ENCODE results near the gene NTSR2.
"Not testable (repeated sequence)": the region's sequence is repeated elsewhere in the genome, so short reads cannot be mapped to it uniquely, and the experiment has no call there.

NTSR2 gene

DNA sequence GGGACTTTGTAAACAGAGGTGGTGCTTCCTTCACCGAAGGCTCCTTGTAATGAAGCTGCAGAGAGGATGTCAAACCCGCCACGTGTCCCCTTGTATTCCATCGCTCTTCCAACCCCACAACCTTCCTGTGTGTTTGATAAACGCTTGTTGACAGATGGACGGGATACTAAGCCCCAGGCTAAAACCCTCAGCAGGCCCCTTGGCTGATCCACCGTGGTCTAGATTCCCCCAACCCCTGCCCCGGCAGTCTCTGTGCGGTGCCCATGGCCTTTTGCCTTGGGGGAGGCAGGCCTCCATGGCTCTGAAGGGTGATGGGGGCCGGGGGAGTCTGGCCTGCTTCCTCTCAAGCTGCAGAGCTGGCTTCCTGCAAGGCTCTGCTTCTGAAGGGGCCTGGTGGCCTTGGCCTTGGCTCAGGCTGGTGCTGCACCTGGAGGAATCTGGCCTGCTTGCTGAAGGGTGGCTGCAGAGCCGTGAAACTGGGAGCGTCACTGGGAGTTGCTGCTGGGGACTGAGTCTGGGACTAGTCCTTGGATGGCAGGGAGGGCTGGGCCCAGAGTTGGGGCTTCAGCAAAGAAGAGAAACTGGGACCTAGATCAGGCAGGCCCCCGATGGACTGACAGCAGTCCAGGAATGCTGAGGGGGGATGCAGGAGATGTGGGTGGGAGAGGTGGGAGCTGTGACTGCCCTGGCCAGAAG lies 9.6 kb upstream of the NTSR2 start:
- no peak for DNase-seq (ENCODE audit: low spot score)

- DNase-seq (ENCODE audit: low spot score): no peak
Measured at GRCh38 chr2:11679016-11679415, 9.0 kb upstream of the NTSR2 start.

- no peak for DNase-seq (ENCODE audit: low spot score)
Measured at GRCh38 chr2:11678306-11678960, 8.4 kb upstream of the NTSR2 start.

DNA sequence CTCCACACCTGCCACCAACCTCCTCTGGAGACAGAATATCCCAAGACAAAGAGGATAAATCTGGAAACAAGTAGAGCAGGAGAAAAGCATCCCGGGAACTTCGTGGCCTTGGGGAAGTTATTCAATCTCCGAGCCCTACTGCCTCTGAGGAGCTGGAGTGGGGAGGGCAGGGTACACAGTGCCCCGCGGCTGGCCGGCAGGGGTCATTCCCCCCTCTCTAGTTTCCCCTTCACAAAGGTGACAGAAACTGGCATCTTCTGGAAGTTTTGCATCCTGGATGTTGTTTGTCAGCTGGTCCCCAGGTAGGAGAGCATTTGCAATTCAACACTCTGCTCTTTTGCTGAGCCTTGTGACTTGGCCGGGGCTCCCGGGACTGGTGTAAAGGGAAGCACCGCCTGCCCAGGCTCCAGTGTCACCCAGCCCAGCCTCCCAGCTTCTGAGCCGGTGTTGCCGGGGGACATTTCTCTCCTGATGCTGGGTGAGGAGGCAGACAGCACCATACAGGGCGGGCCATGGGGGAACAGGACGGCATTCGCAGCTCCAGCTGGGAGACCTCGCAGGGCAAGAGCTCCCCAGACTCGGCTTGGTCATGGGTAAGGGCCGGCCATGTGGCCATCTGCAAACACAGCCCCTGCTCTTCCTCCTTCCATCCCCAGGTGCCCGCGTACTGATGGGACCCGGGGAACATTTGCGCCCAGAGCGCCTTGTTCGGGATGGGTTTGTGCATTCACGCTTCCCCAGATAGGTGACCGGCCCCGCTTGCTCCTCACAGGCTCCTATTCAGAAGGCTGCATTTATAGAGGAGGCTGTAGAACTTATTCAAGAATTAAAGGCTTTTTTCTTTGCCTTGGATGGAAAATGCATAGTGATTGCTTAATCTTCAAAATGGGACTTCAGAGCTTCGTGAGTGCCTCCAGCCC lies 7.4 kb upstream of the NTSR2 start:
- DNase-seq (ENCODE audit: low spot score): no peak

GRCh38 chr2:11676640-11677039 lies 6.6 kb upstream of the NTSR2 start:
- no peak for DNase-seq (ENCODE audit: low spot score)

- DNase-seq (ENCODE audit: low spot score): no peak
Measured at GRCh38 chr2:11675423-11676112, 5.6 kb upstream of the NTSR2 start.

DNA sequence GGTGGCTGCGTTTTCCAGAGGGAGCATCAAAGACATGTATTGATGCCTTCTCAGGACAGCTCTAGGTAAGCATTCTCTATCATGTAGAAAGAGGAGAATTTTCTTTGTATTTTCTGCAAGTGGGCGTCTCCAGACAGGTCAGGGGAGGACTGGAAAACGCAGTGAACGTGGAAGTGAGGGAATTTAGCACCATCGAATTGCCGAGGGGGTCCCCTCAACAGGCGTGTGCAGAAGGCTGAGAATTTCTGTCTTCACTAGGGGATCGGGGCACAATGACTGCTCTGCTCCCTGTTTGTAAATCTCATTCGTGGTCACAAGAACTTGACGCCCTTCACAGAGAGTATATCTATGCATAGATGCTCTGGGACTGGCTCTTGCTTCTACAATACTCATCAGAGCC lies 5.0 kb upstream of the NTSR2 start:
- no peak for DNase-seq (ENCODE audit: low spot score)

DNA sequence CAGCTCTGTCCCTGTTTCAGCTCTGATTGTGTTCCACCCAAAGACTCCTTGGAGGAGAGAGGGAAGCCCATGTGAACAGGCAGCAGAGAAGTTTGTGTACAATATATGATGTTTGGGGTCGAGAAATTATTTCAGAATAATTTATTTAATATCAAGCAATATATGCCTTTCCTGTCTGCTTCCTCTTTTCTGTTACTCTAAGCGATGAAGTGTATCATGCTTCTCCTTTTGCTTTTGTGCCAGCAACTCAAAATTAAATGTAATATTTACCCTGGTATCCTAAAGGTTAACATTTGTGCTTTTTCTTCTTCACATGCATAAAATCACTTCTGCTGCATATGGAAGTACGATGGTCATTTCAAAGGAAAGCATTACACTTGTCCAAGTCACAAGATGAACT lies 2.4 kb upstream of the NTSR2 start:
- DNase-seq (ENCODE audit: low spot score): no peak

GRCh38 chr2:11667866-11668637 lies 1.9 kb downstream of the NTSR2 start:
- DNase-seq (ENCODE audit: low spot score): no peak

GRCh38 chr2:11667194-11667593 lies 2.8 kb downstream of the NTSR2 start:
- no peak for DNase-seq (ENCODE audit: low spot score)

GRCh38 chr2:11665510-11666362 lies 4.3 kb downstream of the NTSR2 start:
- no peak for DNase-seq (ENCODE audit: low spot score)

- no peak for DNase-seq (ENCODE audit: low spot score)
Measured at GRCh38 chr2:11665028-11665427, 5.0 kb downstream of the NTSR2 start.

DNA sequence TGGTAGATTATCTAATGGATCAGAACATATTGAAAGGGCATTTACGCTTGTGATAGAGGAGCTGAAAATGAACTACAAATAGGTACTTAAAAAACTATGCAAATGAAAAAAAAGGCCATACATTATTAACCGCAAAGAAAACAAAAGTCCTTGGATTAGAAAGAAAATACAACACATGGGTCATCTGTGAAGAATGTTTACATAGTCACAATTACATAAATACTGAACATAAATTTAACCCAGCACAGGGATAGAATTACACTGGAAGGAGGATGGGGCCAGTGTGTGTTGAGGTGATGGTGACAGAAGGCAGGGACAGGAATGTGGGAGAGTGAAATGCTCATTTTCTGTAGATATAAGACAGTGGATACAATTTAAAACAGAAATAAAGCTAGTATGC lies 6.6 kb downstream of the NTSR2 start:
- DNase-seq (ENCODE audit: low spot score): no peak

DNA sequence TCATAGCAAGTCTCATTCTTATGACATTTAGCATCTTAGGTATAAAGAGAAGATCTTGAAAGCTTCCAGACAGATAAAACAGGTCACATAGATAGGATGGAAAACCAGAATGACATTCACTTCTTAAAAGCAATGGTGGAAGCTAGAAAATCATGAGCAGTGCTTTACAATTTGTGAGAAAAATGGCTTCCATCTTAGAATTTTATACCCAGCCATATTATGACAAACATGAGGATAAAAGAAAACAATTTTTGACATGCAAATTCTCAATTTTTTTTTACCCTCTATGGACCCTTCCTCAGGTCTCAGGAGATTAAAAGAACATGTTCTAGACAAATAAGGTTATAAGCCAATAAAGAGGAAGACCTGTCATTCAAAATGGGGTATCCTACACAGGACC lies 7.1 kb downstream of the NTSR2 start:
- no peak for DNase-seq (ENCODE audit: low spot score)

- no peak for DNase-seq (ENCODE audit: low spot score)
Measured at GRCh38 chr2:11661891-11662435, 8.0 kb downstream of the NTSR2 start.

DNA sequence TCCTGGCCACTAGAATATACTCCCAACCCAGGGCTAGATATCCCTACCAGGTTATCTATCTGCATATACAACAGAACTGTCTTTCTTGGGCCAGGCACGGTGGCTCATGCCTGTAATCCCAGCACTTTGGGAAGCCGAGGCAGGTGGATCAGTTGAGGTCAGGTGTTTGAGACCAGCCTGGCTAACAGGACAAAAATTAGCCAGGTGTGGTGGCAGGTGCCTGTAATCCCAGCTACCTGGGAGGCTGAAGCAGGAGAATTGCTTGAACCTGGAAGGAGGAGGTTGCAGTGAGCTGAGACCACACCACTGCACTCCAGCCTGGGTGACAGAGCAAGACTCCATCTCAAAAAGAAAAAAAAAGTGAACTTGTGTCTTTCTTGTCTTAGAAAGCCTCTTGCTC lies 9.6 kb downstream of the NTSR2 start:
- not testable (repeated sequence) for DNase-seq (ENCODE audit: low spot score)

- DNase-seq (ENCODE audit: low spot score): no peak
Measured at GRCh38 chr2:11659851-11660250, 10.1 kb downstream of the NTSR2 start.

- no peak for DNase-seq (ENCODE audit: low spot score)
Measured at GRCh38 chr2:11659115-11659475, 10.9 kb downstream of the NTSR2 start.

DNA sequence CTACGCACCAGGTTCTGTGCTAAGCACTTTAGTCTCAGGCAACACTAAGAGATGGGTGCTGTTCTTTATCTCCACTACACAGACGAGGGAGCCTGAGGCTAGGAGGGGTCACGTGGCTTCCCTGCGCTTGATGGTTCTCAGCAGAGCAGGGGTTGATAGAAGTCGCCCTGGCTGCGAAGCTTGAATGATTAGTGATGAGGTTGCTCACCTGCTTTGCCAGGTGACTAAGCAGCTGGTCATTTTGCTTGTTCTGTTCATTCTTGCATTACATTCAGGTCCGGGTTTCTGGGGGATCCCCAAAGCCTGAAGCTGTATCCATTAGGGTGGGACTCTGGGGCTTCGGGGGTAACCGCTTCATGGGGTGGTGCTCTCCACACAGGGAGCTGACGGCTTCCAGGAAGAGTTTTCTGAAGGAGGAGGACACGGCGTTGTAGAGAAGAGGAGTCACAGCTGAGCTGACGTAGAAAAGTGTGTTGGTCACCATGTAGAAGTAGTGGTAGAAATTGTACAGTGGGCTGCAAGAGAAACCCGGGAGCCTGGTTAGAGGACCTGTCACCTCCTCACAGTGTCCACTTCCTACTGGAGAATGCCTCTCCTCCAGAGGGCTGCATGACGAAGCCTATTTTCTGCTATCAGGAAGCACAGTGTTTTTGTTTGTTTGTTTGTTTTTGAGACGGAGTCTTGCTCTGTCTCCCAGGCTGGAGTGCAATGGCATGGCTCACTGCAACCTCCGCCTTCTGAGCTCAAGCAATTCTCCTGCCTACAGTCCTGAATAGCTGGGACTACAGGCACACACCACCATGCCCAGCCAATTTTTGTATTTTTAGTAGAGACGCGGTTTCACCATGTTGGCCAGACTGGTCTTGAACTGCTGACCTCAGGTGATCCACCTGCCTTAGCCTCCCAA lies 11.5 kb downstream of the NTSR2 start:
- no peak for DNase-seq (ENCODE audit: low spot score)
